MCF 10A (cell line): ENCODE results near the gene PARD3. TPM values are rescaled to one million over a fixed set of nuclear protein-coding genes. Genes with fewer than 3 reads are reported as not detected.

Source experiments
- BruUV-seq: library from RNA; stranded (reverse); fragments of 400-500 nt; replicated peaks from 2 replicates; lab custom pipeline; 2021; lab: Mats Ljungman, UMichigan
- CTCF ChIA-PET: fragments of 300-600 bp; sonication (Branson Sonifier 250); formaldehyde crosslinking; extraction: SDS; loops from one replicate; lab custom pipeline; 2021; ENCODE audit warnings: antibody characterized with exemption, inconsistent platforms; lab: Yijun Ruan, JAX
- POLR2A ChIA-PET: fragments of 300-600, 350-650 bp; sonication (Branson Sonifier 250); formaldehyde crosslinking; extraction: SDS; loops from one replicate; lab custom pipeline; 2020; ENCODE audit warnings: antibody characterized with exemption, inconsistent platforms; lab: Yijun Ruan, JAX
- DNase-seq: peaks from one replicate; pipeline ENCODE4 v3.0.0-alpha.2; 2018; ENCODE audit not compliant: unreplicated experiment
- H3K27ac Mint-ChIP-seq: one replicate; pipeline ENCODE4 v1.8.0; 2022; ENCODE audit warnings: mild to moderate bottlenecking, low read depth, mixed read lengths; ENCODE audit not compliant: unreplicated experiment
- H3K27me3 Mint-ChIP-seq: one replicate; pipeline ENCODE4 v1.8.0; 2022; ENCODE audit warnings: mixed read lengths; ENCODE audit not compliant: insufficient read depth, unreplicated experiment
- H3K36me3 Mint-ChIP-seq: one replicate; pipeline ENCODE4 v1.8.0; 2022; ENCODE audit warnings: mild to moderate bottlenecking, moderate library complexity, mixed read lengths; ENCODE audit not compliant: insufficient read depth, unreplicated experiment
- H3K4me1 Mint-ChIP-seq: one replicate; pipeline ENCODE4 v1.8.0; 2022; ENCODE audit warnings: mixed read lengths; ENCODE audit not compliant: insufficient read depth, unreplicated experiment
- H3K4me3 Mint-ChIP-seq: one replicate; pipeline ENCODE4 v1.8.0; 2022; ENCODE audit warnings: mild to moderate bottlenecking, moderate library complexity, mixed read lengths; ENCODE audit not compliant: unreplicated experiment
- H3K9me3 Mint-ChIP-seq: one replicate; pipeline ENCODE4 v1.8.0; 2022; ENCODE audit warnings: mixed read lengths; ENCODE audit not compliant: unreplicated experiment
- CTCF ChIP-seq: fragments of 200-600 bp; IDR thresholded peaks from one replicate; pipeline ENCODE4 v1.8.0; 2022; ENCODE audit warnings: antibody characterized with exemption, mild to moderate bottlenecking; ENCODE audit not compliant: unreplicated experiment
- intact Hi-C: fragments of 100-400 bp; cut with micrococcal nuclease; formaldehyde crosslinking; loops from 2 replicates; pipeline ENCODE4 v1.14.1; 2022
- total RNA-seq: library from RNA; stranded (reverse); gene quantifications from 2 replicates; pipeline ENCODE4 v1.2.3, GENCODE V29; 2022

The PARD3 gene
- total RNA-seq, 1 experiment from 2014 or later: 70.0 TPM

GRCh38 chr10:34109495-34109894, 705.6 kb downstream of the PARD3 start:
- Mint-ChIP-seq H3K36me3 (peaks cover 28% of the 10 kb centered on the region), H3K4me1 (no peaks in the 10 kb centered on the region), H3K27ac (no peak overlapping the region), H3K9me3 (no peaks in the 10 kb centered on the region), H3K4me3 (no peak overlapping the region), H3K27me3 (no peaks in the 10 kb centered on the region)
- no peak for DNase-seq
- no peak for TF ChIP-seq CTCF
- no TSS peak for BruUV-seq
- intact Hi-C loops: no loop called here
- ChIA-PET CTCF (interaction anchor here (1.0 kb wide), 1 partner anchor 302 kb away, joined by 3 read pairs; no protein-coding TSS in a partner anchor), POLR2A (no interaction called here)

GRCh38 chr10:34107626-34108516, 707.2 kb downstream of the PARD3 start:
- H3K36me3 Mint-ChIP-seq: peaks cover 25% of the 10 kb centered on the region
- no peak for DNase-seq
- TF ChIP-seq CTCF: no peak
- H3K4me1 Mint-ChIP-seq: no peaks in the 10 kb centered on the region
- H3K27ac Mint-ChIP-seq: no peak overlapping the region
- no peak overlapping the region for H3K4me3 Mint-ChIP-seq
- H3K27me3 Mint-ChIP-seq: no peaks in the 10 kb centered on the region
- ChIA-PET POLR2A (no interaction called here), CTCF (no interaction called here)
- BruUV-seq: no TSS peak
- H3K9me3 Mint-ChIP-seq: no peaks in the 10 kb centered on the region
- intact Hi-C loops: no loop called here

- Mint-ChIP-seq H3K9me3 (no peaks in the 10 kb centered on the region), H3K27me3 (no peaks in the 10 kb centered on the region), H3K36me3 (peaks cover 25% of the 10 kb centered on the region), H3K4me3 (no peak overlapping the region), H3K4me1 (no peaks in the 10 kb centered on the region), H3K27ac (no peak overlapping the region)
- intact Hi-C loops: no loop called here
- no peak for DNase-seq
- BruUV-seq: no TSS peak
- ChIA-PET POLR2A (no interaction called here), CTCF (no interaction called here)
- TF ChIP-seq CTCF: no peak
Measured at GRCh38 chr10:34106356-34106885, 708.7 kb downstream of the PARD3 start.

- no peak overlapping the region for H3K4me3 Mint-ChIP-seq
- no peak for TF ChIP-seq CTCF
- no peaks in the 10 kb centered on the region for H3K27me3 Mint-ChIP-seq
- intact Hi-C loops: no loop called here
- no TSS peak for BruUV-seq
- H3K36me3 Mint-ChIP-seq: peaks cover 16% of the 10 kb centered on the region
- no peaks in the 10 kb centered on the region for H3K4me1 Mint-ChIP-seq
- no peak for DNase-seq
- ChIA-PET CTCF (interaction anchor here (0.5 to 0.6 kb wide), 2 partner anchors 77 to 492 kb away, joined by 3 read pairs; no protein-coding TSS in a partner anchor), POLR2A (no interaction called here)
- H3K27ac Mint-ChIP-seq: no peak overlapping the region
- H3K9me3 Mint-ChIP-seq: no peaks in the 10 kb centered on the region
Measured at GRCh38 chr10:34104829-34105572, 710.1 kb downstream of the PARD3 start.
